Neural cell (in vitro differentiated cells): ENCODE results near the gene SFXN4.
"Not testable (repeated sequence)": the region's sequence is repeated elsewhere in the genome, so short reads cannot be mapped to it uniquely, and the experiment has no call there.

Source experiments
- EP300 ChIP-seq: fragments of 450-650 bp; conservative IDR thresholded peaks from 2 replicates; pipeline ENCODE4 v1.6.1; 2014; ENCODE audit warnings: antibody characterized with exemption, mild to moderate bottlenecking, moderate library complexity; ENCODE audit not compliant: poor library complexity, severe bottlenecking
- EZH2 ChIP-seq: fragments of 200-600, 300-800 bp; shearing (Covaris generic), sonication (generic); IDR thresholded peaks from 2 replicates; pipeline ENCODE4 v1.6.1; 2014; ENCODE audit warnings: antibody characterized with exemption, low read length, borderline replicate concordance, mild to moderate bottlenecking; ENCODE audit not compliant: insufficient read depth, poor library complexity, severe bottlenecking
- MXI1 ChIP-seq: fragments of 450-650 bp; conservative IDR thresholded peaks from 2 replicates; pipeline ENCODE4 v1.6.1; 2014; ENCODE audit warnings: antibody characterized with exemption, mild to moderate bottlenecking; ENCODE audit not compliant: poor library complexity, severe bottlenecking
- POLR2AphosphoS5 ChIP-seq: IDR thresholded peaks from 2 replicates; pipeline ENCODE4 v1.6.1; 2012
- RAD21 ChIP-seq: fragments of 450-650 bp; conservative IDR thresholded peaks from 2 replicates; pipeline ENCODE4 v1.6.1; 2014; ENCODE audit warnings: antibody characterized with exemption, mild to moderate bottlenecking, moderate library complexity
- SMC3 ChIP-seq: fragments of 450-650 bp; conservative IDR thresholded peaks from 2 replicates; pipeline ENCODE4 v1.6.1; 2014; ENCODE audit warnings: antibody characterized with exemption, mild to moderate bottlenecking, moderate library complexity; ENCODE audit not compliant: poor library complexity
- TAF1 ChIP-seq: IDR thresholded peaks from 2 replicates; pipeline ENCODE4 v1.6.1; 2012; ENCODE audit warnings: low read depth
- TF ChIP-seq, protein P1 (sequence below): fragments of 450-650 bp; IDR thresholded peaks from 2 replicates; pipeline ENCODE4 v1.5.1; 2014; ENCODE audit warnings: antibody characterized with exemption, mild to moderate bottlenecking, moderate library complexity; ENCODE audit not compliant: poor library complexity, severe bottlenecking
- TF ChIP-seq, protein P2 (sequence below): IDR thresholded peaks from 2 replicates; pipeline ENCODE4 v1.6.1; 2012; ENCODE audit warnings: borderline replicate concordance

DNA sequence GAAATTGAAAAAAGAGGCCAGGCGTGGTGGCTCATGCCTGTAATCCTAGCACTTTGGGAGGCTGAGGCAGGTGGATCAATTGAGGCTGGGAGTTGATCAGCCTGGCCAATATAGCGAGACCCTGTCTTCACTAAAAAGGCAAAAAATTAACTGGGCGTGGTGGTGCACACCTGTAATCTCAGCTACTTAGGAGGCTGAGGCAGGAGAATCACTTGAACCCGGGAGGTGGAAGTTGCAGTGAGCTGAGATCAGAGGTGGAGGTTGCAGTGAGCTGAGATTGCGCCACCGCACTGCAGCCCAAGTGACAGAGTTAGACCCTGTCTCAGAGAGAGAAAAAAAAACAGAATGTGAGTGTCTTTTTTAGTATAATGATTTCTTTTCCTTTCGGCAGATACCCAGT, 59.6 kb downstream of the SFXN4 start:
- TF ChIP-seq, protein P1, sequence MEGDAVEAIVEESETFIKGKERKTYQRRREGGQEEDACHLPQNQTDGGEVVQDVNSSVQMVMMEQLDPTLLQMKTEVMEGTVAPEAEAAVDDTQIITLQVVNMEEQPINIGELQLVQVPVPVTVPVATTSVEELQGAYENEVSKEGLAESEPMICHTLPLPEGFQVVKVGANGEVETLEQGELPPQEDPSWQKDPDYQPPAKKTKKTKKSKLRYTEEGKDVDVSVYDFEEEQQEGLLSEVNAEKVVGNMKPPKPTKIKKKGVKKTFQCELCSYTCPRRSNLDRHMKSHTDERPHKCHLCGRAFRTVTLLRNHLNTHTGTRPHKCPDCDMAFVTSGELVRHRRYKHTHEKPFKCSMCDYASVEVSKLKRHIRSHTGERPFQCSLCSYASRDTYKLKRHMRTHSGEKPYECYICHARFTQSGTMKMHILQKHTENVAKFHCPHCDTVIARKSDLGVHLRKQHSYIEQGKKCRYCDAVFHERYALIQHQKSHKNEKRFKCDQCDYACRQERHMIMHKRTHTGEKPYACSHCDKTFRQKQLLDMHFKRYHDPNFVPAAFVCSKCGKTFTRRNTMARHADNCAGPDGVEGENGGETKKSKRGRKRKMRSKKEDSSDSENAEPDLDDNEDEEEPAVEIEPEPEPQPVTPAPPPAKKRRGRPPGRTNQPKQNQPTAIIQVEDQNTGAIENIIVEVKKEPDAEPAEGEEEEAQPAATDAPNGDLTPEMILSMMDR = not testable (repeated sequence)
- TF ChIP-seq EP300, EZH2, POLR2AphosphoS5, TAF1, RAD21, MXI1, SMC3: not testable (repeated sequence)
- TF ChIP-seq, protein P2, sequence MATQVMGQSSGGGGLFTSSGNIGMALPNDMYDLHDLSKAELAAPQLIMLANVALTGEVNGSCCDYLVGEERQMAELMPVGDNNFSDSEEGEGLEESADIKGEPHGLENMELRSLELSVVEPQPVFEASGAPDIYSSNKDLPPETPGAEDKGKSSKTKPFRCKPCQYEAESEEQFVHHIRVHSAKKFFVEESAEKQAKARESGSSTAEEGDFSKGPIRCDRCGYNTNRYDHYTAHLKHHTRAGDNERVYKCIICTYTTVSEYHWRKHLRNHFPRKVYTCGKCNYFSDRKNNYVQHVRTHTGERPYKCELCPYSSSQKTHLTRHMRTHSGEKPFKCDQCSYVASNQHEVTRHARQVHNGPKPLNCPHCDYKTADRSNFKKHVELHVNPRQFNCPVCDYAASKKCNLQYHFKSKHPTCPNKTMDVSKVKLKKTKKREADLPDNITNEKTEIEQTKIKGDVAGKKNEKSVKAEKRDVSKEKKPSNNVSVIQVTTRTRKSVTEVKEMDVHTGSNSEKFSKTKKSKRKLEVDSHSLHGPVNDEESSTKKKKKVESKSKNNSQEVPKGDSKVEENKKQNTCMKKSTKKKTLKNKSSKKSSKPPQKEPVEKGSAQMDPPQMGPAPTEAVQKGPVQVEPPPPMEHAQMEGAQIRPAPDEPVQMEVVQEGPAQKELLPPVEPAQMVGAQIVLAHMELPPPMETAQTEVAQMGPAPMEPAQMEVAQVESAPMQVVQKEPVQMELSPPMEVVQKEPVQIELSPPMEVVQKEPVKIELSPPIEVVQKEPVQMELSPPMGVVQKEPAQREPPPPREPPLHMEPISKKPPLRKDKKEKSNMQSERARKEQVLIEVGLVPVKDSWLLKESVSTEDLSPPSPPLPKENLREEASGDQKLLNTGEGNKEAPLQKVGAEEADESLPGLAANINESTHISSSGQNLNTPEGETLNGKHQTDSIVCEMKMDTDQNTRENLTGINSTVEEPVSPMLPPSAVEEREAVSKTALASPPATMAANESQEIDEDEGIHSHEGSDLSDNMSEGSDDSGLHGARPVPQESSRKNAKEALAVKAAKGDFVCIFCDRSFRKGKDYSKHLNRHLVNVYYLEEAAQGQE = not testable (repeated sequence)
